Erythroblast (primary cell): Measurements from ENCODE around the gene MTMR3.

Experiments used
- GATA1 ChIP-seq: IDR thresholded peaks from 2 replicates; pipeline ENCODE4 v1.6.1; 2011; ENCODE audit warnings: low read depth, mild to moderate bottlenecking, control low read depth, low read length, moderate library complexity
- POLR2A ChIP-seq: IDR thresholded peaks from 2 replicates; pipeline ENCODE4 v1.6.1; 2011; ENCODE audit warnings: mild to moderate bottlenecking, low read length

GRCh38 chr22:30033901-30034300 is 150.9 kb downstream of the MTMR3 start:
- TF ChIP-seq POLR2A = no peak
- TF ChIP-seq GATA1 = no peak
